Measurements from ENCODE around the gene BLVRB.

BLVRB gene

GRCh38 chr19:40403262-40403984, 62.1 kb downstream of the BLVRB start:
- DNase-seq (ENCODE audit: low spot score), result no peak

GRCh38 chr19:40400559-40400958, 65.0 kb downstream of the BLVRB start:
- DNase-seq (ENCODE audit: low spot score), result no peak

GRCh38 chr19:40398417-40399131, 67.0 kb downstream of the BLVRB start:
- no peak for DNase-seq (ENCODE audit: low spot score)

All from pons (tissue), 1 donor.